Lower leg skin (tissue), 3 donors: Measurements from ENCODE around the gene PIRT.

Experiments used
- POLR2A ChIP-seq, 2 donors: fragments of 450-650 bp; IDR thresholded peaks; one replicate each; pipeline ENCODE4 v1.6.1; 2016 to 2017; ENCODE audit warnings: antibody characterized with exemption in 2 of 2, mild to moderate bottlenecking in 1 of 2, moderate library complexity in 1 of 2
- TF ChIP-seq, protein P1 (sequence below), 3 donors: fragments of 450-650 bp; IDR thresholded peaks; one replicate each; pipeline ENCODE4 v1.5.1; 2016; ENCODE audit warnings: antibody characterized with exemption in 3 of 3, mild to moderate bottlenecking in 3 of 3, moderate library complexity in 2 of 3

- TF ChIP-seq POLR2A (IDR thresholded peaks at IDR 0.05) = no peak
- TF ChIP-seq, protein P1, sequence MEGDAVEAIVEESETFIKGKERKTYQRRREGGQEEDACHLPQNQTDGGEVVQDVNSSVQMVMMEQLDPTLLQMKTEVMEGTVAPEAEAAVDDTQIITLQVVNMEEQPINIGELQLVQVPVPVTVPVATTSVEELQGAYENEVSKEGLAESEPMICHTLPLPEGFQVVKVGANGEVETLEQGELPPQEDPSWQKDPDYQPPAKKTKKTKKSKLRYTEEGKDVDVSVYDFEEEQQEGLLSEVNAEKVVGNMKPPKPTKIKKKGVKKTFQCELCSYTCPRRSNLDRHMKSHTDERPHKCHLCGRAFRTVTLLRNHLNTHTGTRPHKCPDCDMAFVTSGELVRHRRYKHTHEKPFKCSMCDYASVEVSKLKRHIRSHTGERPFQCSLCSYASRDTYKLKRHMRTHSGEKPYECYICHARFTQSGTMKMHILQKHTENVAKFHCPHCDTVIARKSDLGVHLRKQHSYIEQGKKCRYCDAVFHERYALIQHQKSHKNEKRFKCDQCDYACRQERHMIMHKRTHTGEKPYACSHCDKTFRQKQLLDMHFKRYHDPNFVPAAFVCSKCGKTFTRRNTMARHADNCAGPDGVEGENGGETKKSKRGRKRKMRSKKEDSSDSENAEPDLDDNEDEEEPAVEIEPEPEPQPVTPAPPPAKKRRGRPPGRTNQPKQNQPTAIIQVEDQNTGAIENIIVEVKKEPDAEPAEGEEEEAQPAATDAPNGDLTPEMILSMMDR (IDR thresholded peaks at IDR 0.05) = no peak
Measured at GRCh38 chr17:10875430-10875851, 37.6 kb upstream of the PIRT start.
